Cardiac muscle cell (in vitro differentiated cells and primary cell): ENCODE results near the gene CNIH3. TPM values are rescaled to one million over a fixed set of nuclear protein-coding genes. Genes with fewer than 3 reads are reported as not detected.
A peak's percentile ranks its signal among the peaks of the same experiment; 100 is the strongest.

Experiments used
- DNase-seq, 2 donors: peaks; one replicate each; pipeline versions ENCODE4 v3.0.0 to v3.0.0-alpha.2; 2010 to 2017; ENCODE audit warnings: low read depth in 1 of 2, low spot score in 1 of 2
- H3K27ac ChIP-seq: fragments of 200-600 bp; sonication (generic); 2 replicates; pipeline ENCODE4 v1.5.1; 2016
- H3K27me3 ChIP-seq: fragments of 200-600 bp; sonication (generic); 2 replicates; pipeline ENCODE4 v1.6.0; 2016; ENCODE audit warnings: control low read depth
- H3K36me3 ChIP-seq: fragments of 200-600 bp; sonication (generic); 2 replicates; pipeline ENCODE4 v1.5.1; 2016; ENCODE audit warnings: control low read depth
- H3K4me1 ChIP-seq: fragments of 200-600 bp; sonication (generic); 2 replicates; pipeline ENCODE4 v1.8.1; 2017; ENCODE audit warnings: low read depth, mild to moderate bottlenecking, mixed run types
- H3K4me3 ChIP-seq: fragments of 200-600 bp; sonication (generic); 2 replicates; pipeline ENCODE4 v1.5.1; 2016; ENCODE audit warnings: mild to moderate bottlenecking
- H3K9me3 ChIP-seq: fragments of 200-600 bp; sonication (generic); 2 replicates; pipeline ENCODE4 v1.5.1; 2017; ENCODE audit warnings: low read depth, mild to moderate bottlenecking, control low read depth
- polyA plus RNA-seq: library from polyadenylated mRNA; unstranded; fragments of >200 nt; fragmentation: Nextera tagmentation; extraction: Ambion mirVana; gene quantifications from 2 replicates; pipeline ENCODE4 v1.2.1, GENCODE V29; 2016
- total RNA-seq: library from RNA; depleted of rRNA; stranded (reverse); fragments of >200 nt; gene quantifications from 2 replicates; pipeline ENCODE4 v1.2.3, GENCODE V29; 2016
- TF ChIP-seq, protein P1 (sequence below): IDR thresholded peaks from 2 replicates; pipeline ENCODE4 v1.5.1; 2012; ENCODE audit warnings: low read depth, mild to moderate bottlenecking, low read length

CNIH3 gene
- total and polyA plus RNA-seq, 2 experiments from 2014 or later = 3.2 to 4.2 TPM

DNA sequence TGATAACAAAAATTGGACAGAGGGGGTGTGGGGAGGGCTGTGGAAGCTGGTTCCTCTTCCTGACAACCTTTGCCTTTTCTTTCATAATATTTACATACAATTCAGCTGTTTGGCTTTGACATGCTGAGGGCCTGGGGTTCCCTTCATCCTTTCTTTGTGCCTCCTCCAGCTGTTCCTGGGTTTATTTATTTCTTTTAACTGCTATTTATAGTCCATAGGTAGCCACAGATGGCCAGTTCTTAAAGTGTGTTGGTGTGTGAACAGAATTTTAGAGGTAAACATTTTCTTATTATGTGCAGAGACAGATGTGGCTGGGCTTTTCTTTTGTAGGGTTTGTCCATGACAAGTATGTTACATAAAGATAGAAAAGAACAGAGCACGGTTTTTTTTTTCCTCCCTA, 34.1 kb upstream of the CNIH3 start:
- no peaks in the 10 kb centered on the region for H3K9me3 ChIP-seq
- H3K4me1 ChIP-seq = no peaks in the 10 kb centered on the region
- H3K27me3 ChIP-seq = no peaks in the 10 kb centered on the region
- H3K4me3 ChIP-seq = no peak overlapping the region
- no peak for DNase-seq
- H3K36me3 ChIP-seq = no peaks in the 10 kb centered on the region
- TF ChIP-seq, protein P1, sequence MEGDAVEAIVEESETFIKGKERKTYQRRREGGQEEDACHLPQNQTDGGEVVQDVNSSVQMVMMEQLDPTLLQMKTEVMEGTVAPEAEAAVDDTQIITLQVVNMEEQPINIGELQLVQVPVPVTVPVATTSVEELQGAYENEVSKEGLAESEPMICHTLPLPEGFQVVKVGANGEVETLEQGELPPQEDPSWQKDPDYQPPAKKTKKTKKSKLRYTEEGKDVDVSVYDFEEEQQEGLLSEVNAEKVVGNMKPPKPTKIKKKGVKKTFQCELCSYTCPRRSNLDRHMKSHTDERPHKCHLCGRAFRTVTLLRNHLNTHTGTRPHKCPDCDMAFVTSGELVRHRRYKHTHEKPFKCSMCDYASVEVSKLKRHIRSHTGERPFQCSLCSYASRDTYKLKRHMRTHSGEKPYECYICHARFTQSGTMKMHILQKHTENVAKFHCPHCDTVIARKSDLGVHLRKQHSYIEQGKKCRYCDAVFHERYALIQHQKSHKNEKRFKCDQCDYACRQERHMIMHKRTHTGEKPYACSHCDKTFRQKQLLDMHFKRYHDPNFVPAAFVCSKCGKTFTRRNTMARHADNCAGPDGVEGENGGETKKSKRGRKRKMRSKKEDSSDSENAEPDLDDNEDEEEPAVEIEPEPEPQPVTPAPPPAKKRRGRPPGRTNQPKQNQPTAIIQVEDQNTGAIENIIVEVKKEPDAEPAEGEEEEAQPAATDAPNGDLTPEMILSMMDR = no peak
- no peak overlapping the region for H3K27ac ChIP-seq

DNA sequence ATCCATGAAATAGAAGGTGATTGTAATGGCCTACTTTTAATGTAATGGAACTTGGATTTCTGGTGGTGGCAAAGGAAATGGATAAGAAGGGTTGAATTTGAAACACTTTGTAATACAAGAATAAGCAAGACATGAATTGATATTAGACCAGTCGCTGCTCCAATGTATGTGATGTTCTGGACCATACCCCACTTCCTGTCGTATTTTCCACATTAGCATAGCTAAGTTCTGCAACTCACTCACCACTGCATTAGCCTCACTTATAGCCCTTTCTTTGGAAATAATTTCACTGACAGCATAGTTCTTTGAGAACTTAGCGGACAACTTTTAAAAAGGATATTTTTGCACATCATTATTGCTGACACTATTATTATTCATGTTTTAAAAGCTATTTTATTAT, 32.3 kb upstream of the CNIH3 start:
- TF ChIP-seq, protein P1 = no peak
- no peaks in the 10 kb centered on the region for H3K27me3 ChIP-seq
- no peak overlapping the region for H3K27ac ChIP-seq
- no peaks in the 10 kb centered on the region for H3K9me3 ChIP-seq
- H3K36me3 ChIP-seq = no peaks in the 10 kb centered on the region
- no peaks in the 10 kb centered on the region for H3K4me1 ChIP-seq
- H3K4me3 ChIP-seq = no peak overlapping the region
- DNase-seq = no peak

DNA sequence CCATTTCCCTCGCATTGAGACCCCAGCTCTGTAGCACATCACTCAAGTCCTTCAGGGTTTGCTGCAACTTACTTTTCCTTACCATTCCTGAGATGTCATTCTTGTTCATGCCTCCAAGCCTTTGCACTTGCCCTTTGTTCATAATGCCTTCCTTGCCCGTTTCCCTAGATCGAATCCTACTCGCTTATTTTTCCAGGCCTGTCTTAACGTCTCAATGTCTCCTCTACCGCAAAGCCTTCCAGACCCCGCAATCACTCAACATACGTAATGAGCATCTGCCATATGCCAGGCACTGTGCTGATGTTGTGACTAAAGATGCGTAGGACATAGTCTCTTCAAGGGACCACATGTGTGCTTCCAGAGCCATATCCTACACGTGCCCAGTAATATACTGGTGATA, 31.1 kb upstream of the CNIH3 start:
- Histone ChIP-seq H3K4me3 (no peak overlapping the region), H3K36me3 (no peaks in the 10 kb centered on the region), H3K27me3 (no peaks in the 10 kb centered on the region), H3K27ac (no peak overlapping the region), H3K9me3 (no peaks in the 10 kb centered on the region), H3K4me1 (no peaks in the 10 kb centered on the region)
- DNase-seq = no peak
- TF ChIP-seq, protein P1 = no peak

DNA sequence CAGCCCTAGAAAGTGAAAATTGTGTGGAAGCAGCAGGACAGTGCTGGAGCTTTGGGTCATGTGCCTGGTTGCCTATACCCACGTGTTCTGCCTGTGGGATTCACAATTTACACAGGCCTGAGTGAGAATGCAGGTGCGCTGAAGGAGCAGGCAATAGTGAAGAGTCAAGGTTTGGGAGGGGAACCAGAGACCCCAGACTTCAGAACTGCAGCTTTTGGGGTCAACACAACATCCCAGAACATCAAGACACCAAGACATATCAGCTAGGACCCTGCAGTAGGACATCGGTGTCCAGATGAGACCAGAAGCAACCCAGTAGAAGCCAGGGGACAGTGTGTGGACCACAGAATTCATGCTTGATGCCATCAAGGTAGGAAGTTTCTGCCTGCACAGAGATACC, 29.1 kb upstream of the CNIH3 start:
- DNase-seq = no peak
- H3K27ac ChIP-seq = no peak overlapping the region
- TF ChIP-seq, protein P1 = no peak

DNA sequence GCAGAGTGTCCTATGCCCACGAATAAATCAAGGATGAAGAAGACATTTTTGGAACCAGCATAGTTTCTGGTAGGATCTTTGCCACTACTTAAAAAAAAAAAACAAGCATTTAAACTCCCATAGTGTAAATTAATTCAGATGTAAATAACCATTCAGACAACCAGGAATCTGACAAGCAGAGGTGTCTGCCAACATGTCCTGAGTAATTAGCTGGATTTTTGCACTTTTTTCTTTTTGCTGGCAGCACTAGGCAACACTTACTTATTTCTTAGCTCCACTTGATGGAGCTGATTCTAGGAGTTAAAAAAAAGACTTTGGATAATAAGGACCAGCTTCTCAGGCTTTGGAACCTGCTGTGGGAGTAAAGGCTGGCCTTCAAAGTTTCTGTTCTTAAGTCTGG, 27.6 kb upstream of the CNIH3 start:
- Histone ChIP-seq H3K27ac (no peak overlapping the region), H3K27me3 (no peaks in the 10 kb centered on the region), H3K4me1 (no peaks in the 10 kb centered on the region), H3K36me3 (no peaks in the 10 kb centered on the region), H3K9me3 (no peaks in the 10 kb centered on the region), H3K4me3 (no peak overlapping the region)
- TF ChIP-seq, protein P1 = no peak
- no peak for DNase-seq

More for the DNA sequence above, 29.1 kb upstream of the CNIH3 start:
- no peaks in the 10 kb centered on the region for H3K9me3 ChIP-seq
- H3K4me3 ChIP-seq = no peak overlapping the region
- no peaks in the 10 kb centered on the region for H3K4me1 ChIP-seq
- no peaks in the 10 kb centered on the region for H3K27me3 ChIP-seq
- H3K36me3 ChIP-seq = no peaks in the 10 kb centered on the region

DNA sequence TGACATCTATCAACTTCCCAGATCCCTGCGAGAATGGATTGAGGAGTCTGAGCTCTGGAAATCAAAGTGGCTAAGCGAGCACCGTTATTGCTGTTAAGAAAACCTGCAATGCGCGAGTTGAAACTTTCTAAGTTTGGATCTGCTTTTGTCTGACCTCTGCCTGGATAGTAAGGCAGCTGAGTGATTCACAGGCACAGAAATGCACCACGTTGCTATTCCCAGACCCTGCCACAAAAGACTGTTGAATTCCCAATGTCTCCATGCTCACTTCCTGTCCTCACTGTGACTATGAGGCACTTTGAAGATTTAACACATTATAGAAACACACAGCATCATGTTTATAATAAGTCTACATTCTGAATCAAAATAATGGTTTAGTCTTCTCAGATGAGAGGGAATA, 27.1 kb upstream of the CNIH3 start:
- Histone ChIP-seq H3K4me1 (no peaks in the 10 kb centered on the region), H3K9me3 (no peaks in the 10 kb centered on the region), H3K27ac (no peak overlapping the region), H3K27me3 (no peaks in the 10 kb centered on the region), H3K4me3 (no peak overlapping the region), H3K36me3 (no peaks in the 10 kb centered on the region)
- DNase-seq = peak in 1 of 2 donors; percentile 20
- TF ChIP-seq, protein P1 = no peak
